ENCODE results near the gene MID1. TPM values are rescaled to one million over a fixed set of nuclear protein-coding genes. Genes with fewer than 3 reads are reported as not detected.

MID1 gene
- total RNA-seq, 1 experiment from 2014 or later: 32.4 TPM

- no peaks in the 10 kb centered on the region for H3K4me1 ChIP-seq (ENCODE audit: control insufficient read depth, insufficient read depth, low read length)
- H3K4me3 ChIP-seq (ENCODE audit: low read depth in 2 of 2, low read length in 2 of 2): no peak overlapping the region
- no peaks in the 10 kb centered on the region for H3K9me3 ChIP-seq (ENCODE audit: control insufficient read depth, insufficient read depth, low read depth, low read length)
- no peaks in the 10 kb centered on the region for H3K36me3 ChIP-seq (ENCODE audit: control insufficient read depth, insufficient read depth, low read length)
- in situ Hi-C loops (cut with HindIII; ENCODE audit: low pct_unique_long_range_greater_than_20kb, low sequenced_read_pairs): no loop called here
- ChIA-PET CTCF (no interaction called here), POLR2A (no interaction called here)
- no peak for DNase-seq (ENCODE audit: low read depth, low spot score)
- H3K27me3 ChIP-seq (ENCODE audit: control insufficient read depth, insufficient read depth, low read length): no peaks in the 10 kb centered on the region
- BruUV-seq (replicated peaks): no TSS peak
- intact Hi-C loops (cut with micrococcal nuclease; ENCODE audit: unreplicated experiment): no loop called here
- no peak for TF ChIP-seq CTCF (IDR thresholded peaks at IDR 0.05)
- TF ChIP-seq REST (IDR thresholded peaks at IDR 0.05; ENCODE audit: insufficient read depth in 1 of 2, low read depth in 2 of 2, low read length in 1 of 2): no peak
- TF ChIP-seq TCF7L2 (IDR thresholded peaks at IDR 0.05; ENCODE audit: low read depth, low read length): no peak
- TF ChIP-seq SIN3A (IDR thresholded peaks at IDR 0.05; ENCODE audit: borderline replicate concordance, insufficient read depth, low read depth, low read length): no peak
- TF ChIP-seq POLR2AphosphoS5 (IDR thresholded peaks at IDR 0.05; ENCODE audit: low read depth, low read length): no peak
- no peak overlapping the region for H3K27ac ChIP-seq (ENCODE audit: low read length)
- ATAC-seq: no peak
Measured at GRCh38 chrX:10433296-10433965, 187.0 kb downstream of the MID1 start.

GRCh38 chrX:10429908-10430307 is 190.5 kb downstream of the MID1 start:
- ATAC-seq: no peak
- CTCF ChIA-PET: no interaction called here
- intact Hi-C loops (cut with micrococcal nuclease; ENCODE audit: unreplicated experiment): no loop called here

More at GRCh38 chrX:10429908-10430307, 190.5 kb downstream of the MID1 start:
- Histone ChIP-seq H3K4me1 (ENCODE audit: control insufficient read depth, insufficient read depth, low read length) (no peaks in the 10 kb centered on the region), H3K4me3 (ENCODE audit: low read depth in 2 of 2, low read length in 2 of 2) (no peak overlapping the region), H3K27ac (ENCODE audit: low read length) (no peak overlapping the region), H3K9me3 (ENCODE audit: control insufficient read depth, insufficient read depth, low read depth, low read length) (no peaks in the 10 kb centered on the region), H3K36me3 (ENCODE audit: control insufficient read depth, insufficient read depth, low read length) (no peaks in the 10 kb centered on the region), H3K27me3 (ENCODE audit: control insufficient read depth, insufficient read depth, low read length) (no peaks in the 10 kb centered on the region)
- in situ Hi-C loops (cut with HindIII; ENCODE audit: low pct_unique_long_range_greater_than_20kb, low sequenced_read_pairs): no loop called here
- DNase-seq (ENCODE audit: low read depth, low spot score): no peak
- POLR2A ChIA-PET: no interaction called here
- BruUV-seq (replicated peaks): no TSS peak
- TF ChIP-seq SIN3A (IDR thresholded peaks at IDR 0.05; ENCODE audit: borderline replicate concordance, insufficient read depth, low read depth, low read length) (no peak), TCF7L2 (IDR thresholded peaks at IDR 0.05; ENCODE audit: low read depth, low read length) (no peak), CTCF (IDR thresholded peaks at IDR 0.05) (no peak), REST (IDR thresholded peaks at IDR 0.05; ENCODE audit: insufficient read depth in 1 of 2, low read depth in 2 of 2, low read length in 1 of 2) (no peak), POLR2AphosphoS5 (IDR thresholded peaks at IDR 0.05; ENCODE audit: low read depth, low read length) (no peak)
